Measurements from ENCODE around the gene SLC30A5. TPM values are rescaled to one million over a fixed set of nuclear protein-coding genes. Genes with fewer than 3 reads are reported as not detected.
"Not testable (repeated sequence)": the region's sequence is repeated elsewhere in the genome, so short reads cannot be mapped to it uniquely, and the experiment has no call there.

The SLC30A5 gene
- total RNA-seq, 1 donor from 2014 or later: 17.9 TPM

DNA sequence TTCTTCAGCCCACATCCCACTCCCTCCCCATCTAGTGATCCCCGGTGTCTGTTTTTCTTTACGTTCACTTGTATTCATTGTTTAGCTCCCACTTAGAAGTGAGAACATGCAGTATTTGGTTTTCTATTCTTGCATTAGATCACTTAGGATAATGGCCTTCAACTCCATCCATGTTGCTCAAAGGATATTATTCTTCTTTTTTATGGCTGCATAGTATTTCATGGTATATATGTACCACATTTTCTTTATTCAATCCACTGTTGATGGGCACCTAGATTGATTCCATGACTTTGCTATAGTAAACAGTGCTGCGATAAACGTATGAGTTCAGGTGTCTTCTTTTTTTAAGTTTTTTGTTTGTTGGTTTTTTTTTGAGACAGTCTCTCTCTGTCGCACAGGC, 44.0 kb downstream of the SLC30A5 start:
- H3K27me3 Mint-ChIP-seq (ENCODE audit: unreplicated experiment): no peaks in the 10 kb centered on the region
- no peak overlapping the region for H3K27ac Mint-ChIP-seq (ENCODE audit: unreplicated experiment)
- no peak overlapping the region for H3K4me3 Mint-ChIP-seq (ENCODE audit: unreplicated experiment)
- DNase-seq: no peak
- H3K36me3 Mint-ChIP-seq (ENCODE audit: unreplicated experiment): peaks cover 9% of the 10 kb centered on the region
- H3K4me1 Mint-ChIP-seq (ENCODE audit: low read depth, unreplicated experiment): no peaks in the 10 kb centered on the region
- TF ChIP-seq, protein P1, sequence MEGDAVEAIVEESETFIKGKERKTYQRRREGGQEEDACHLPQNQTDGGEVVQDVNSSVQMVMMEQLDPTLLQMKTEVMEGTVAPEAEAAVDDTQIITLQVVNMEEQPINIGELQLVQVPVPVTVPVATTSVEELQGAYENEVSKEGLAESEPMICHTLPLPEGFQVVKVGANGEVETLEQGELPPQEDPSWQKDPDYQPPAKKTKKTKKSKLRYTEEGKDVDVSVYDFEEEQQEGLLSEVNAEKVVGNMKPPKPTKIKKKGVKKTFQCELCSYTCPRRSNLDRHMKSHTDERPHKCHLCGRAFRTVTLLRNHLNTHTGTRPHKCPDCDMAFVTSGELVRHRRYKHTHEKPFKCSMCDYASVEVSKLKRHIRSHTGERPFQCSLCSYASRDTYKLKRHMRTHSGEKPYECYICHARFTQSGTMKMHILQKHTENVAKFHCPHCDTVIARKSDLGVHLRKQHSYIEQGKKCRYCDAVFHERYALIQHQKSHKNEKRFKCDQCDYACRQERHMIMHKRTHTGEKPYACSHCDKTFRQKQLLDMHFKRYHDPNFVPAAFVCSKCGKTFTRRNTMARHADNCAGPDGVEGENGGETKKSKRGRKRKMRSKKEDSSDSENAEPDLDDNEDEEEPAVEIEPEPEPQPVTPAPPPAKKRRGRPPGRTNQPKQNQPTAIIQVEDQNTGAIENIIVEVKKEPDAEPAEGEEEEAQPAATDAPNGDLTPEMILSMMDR (IDR thresholded peaks at IDR 0.05; ENCODE audit: partially characterized antibody, unreplicated experiment): no peak
- peaks cover 5% of the 10 kb centered on the region for H3K9me3 Mint-ChIP-seq (ENCODE audit: unreplicated experiment)

GRCh38 chr5:69138766-69139165, 45.0 kb downstream of the SLC30A5 start:
- Mint-ChIP-seq H3K4me3 (ENCODE audit: unreplicated experiment) (no peak overlapping the region), H3K36me3 (ENCODE audit: unreplicated experiment) (peaks cover 9% of the 10 kb centered on the region), H3K4me1 (ENCODE audit: low read depth, unreplicated experiment) (no peaks in the 10 kb centered on the region), H3K27ac (ENCODE audit: unreplicated experiment) (no peak overlapping the region), H3K27me3 (ENCODE audit: unreplicated experiment) (no peaks in the 10 kb centered on the region), H3K9me3 (ENCODE audit: unreplicated experiment) (peaks cover 5% of the 10 kb centered on the region)
- no peak for DNase-seq
- TF ChIP-seq, protein P1 (IDR thresholded peaks at IDR 0.05; ENCODE audit: partially characterized antibody, unreplicated experiment): no peak

- H3K9me3 Mint-ChIP-seq (ENCODE audit: unreplicated experiment); DNase-seq; H3K4me1 Mint-ChIP-seq (ENCODE audit: low read depth, unreplicated experiment); H3K36me3 Mint-ChIP-seq (ENCODE audit: unreplicated experiment); H3K27me3 Mint-ChIP-seq (ENCODE audit: unreplicated experiment); H3K4me3 Mint-ChIP-seq (ENCODE audit: unreplicated experiment); H3K27ac Mint-ChIP-seq (ENCODE audit: unreplicated experiment): not testable (repeated sequence)
Observed at GRCh38 chr5:69140239-69140638, 46.4 kb downstream of the SLC30A5 start.

DNA sequence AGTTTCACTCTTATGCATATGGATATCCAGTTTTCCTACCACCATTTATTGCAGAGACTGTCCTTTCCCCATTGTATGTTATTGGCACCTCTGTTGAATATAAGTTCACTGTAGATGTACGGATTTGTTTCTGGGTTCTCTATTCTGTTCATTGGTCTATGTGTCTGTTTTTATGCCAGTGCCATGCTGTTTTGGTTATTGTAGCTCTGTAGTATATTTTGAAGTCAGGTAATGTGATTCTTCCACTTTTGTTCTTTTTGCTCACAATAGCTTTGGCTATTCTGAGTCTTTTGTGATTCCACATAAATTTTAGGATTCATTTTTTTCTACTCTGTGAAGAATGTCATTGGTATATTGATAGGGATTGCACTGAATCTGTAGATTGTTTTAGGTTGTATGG, 47.0 kb downstream of the SLC30A5 start:
- Mint-ChIP-seq H3K4me3 (ENCODE audit: unreplicated experiment) (no peak overlapping the region), H3K27me3 (ENCODE audit: unreplicated experiment) (no peaks in the 10 kb centered on the region), H3K36me3 (ENCODE audit: unreplicated experiment) (peaks cover 9% of the 10 kb centered on the region), H3K27ac (ENCODE audit: unreplicated experiment) (no peak overlapping the region), H3K4me1 (ENCODE audit: low read depth, unreplicated experiment) (no peaks in the 10 kb centered on the region), H3K9me3 (ENCODE audit: unreplicated experiment) (peaks cover 5% of the 10 kb centered on the region)
- TF ChIP-seq, protein P1 (IDR thresholded peaks at IDR 0.05; ENCODE audit: partially characterized antibody, unreplicated experiment): no peak
- no peak for DNase-seq

GRCh38 chr5:69148576-69148975, 54.8 kb downstream of the SLC30A5 start:
- not testable (repeated sequence) for DNase-seq; H3K36me3 Mint-ChIP-seq (ENCODE audit: unreplicated experiment); H3K27me3 Mint-ChIP-seq (ENCODE audit: unreplicated experiment); H3K27ac Mint-ChIP-seq (ENCODE audit: unreplicated experiment); H3K9me3 Mint-ChIP-seq (ENCODE audit: unreplicated experiment); H3K4me3 Mint-ChIP-seq (ENCODE audit: unreplicated experiment); H3K4me1 Mint-ChIP-seq (ENCODE audit: low read depth, unreplicated experiment)

DNA sequence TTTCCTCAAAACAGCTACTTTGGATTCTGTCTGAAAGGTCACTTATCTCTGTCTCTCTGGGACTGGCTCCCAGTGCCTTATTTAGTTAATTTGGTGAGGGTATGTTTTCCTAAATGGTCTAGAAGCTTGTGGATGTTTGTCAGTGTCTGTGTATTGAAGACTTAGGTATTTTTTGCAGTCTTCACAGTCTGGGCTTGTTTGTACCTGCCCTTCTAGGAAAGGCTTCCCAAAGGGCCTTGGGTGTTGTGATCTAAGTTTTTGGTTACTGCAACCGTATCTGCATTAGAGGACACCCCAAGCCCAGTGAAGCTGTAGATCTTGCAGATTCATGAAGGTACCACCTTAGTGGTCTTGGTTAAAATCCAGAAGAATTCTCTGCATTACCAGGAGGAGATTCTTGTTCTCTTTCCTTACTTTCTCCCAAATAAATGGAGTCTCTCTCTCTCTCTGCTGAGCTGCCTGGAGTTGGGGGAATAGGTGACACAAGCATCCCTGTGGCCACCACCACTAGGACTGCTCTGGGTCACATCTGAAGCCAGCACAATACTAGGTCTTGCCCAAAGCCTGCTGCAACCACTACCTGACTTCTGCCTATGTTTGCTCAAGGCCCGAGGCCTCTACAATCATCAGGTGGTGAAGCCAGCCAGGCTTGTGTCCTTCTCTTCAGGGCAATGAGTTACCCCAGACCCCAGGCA, 55.3 kb downstream of the SLC30A5 start:
- no peaks in the 10 kb centered on the region for H3K36me3 Mint-ChIP-seq (ENCODE audit: unreplicated experiment)
- H3K27ac Mint-ChIP-seq (ENCODE audit: unreplicated experiment): no peak overlapping the region
- no peaks in the 10 kb centered on the region for H3K4me1 Mint-ChIP-seq (ENCODE audit: low read depth, unreplicated experiment)
- no peaks in the 10 kb centered on the region for H3K9me3 Mint-ChIP-seq (ENCODE audit: unreplicated experiment)
- DNase-seq: no peak
- no peak overlapping the region for H3K4me3 Mint-ChIP-seq (ENCODE audit: unreplicated experiment)
- TF ChIP-seq, protein P1 (IDR thresholded peaks at IDR 0.05; ENCODE audit: partially characterized antibody, unreplicated experiment): no peak
- H3K27me3 Mint-ChIP-seq (ENCODE audit: unreplicated experiment): peaks cover 2% of the 10 kb centered on the region

Measured in glutamatergic neuron (in vitro differentiated cells).